ENCODE measurements around the gene MACO1. TPM values are rescaled to one million over a fixed set of nuclear protein-coding genes. Genes with fewer than 3 reads are reported as not detected.

MACO1 gene
- total RNA-seq, 1 experiment from 2014 or later, result 16.3 TPM

DNA sequence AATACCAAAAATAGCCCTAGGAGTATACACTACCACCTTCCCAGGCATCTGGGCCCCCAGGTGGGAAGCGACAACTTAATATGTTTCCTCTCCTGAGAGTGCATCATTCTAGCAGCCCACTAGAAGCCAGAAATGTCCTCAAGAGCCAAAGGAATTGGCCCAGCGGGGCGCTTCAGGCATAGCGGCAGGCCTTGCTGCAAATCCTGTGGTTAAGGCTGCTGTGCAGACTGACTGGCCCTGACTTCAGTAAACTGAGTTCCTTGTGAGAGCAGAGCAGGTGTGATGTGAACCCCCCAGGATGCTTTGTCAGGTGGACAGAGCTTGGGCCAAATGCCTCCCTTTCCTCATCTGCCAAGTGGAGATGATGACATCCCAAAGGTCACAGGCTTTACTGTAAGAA lies 83.0 kb downstream of the MACO1 start:
- WGBS (ENCODE audit: extremely low coverage, insufficient read length, low lambda C conversion rate), result no CpG with 5 or more reads among the region's 4 CpGs

More for the DNA sequence above, 83.0 kb downstream of the MACO1 start:
- Histone ChIP-seq H2BK20ac (ENCODE audit: low read depth, low read length, poor library complexity, severe bottlenecking) (no peak overlapping the region), H3K23me2 (ENCODE audit: insufficient read length, low read depth, low read length, poor library complexity, severe bottlenecking) (no peaks in the 10 kb centered on the region), H3K9me3 (ENCODE audit: control insufficient read depth, low read depth, low read length) (no peaks in the 10 kb centered on the region), H4K20me1 (ENCODE audit: control insufficient read depth, insufficient read depth, insufficient read length) (no peaks in the 10 kb centered on the region), H3K4me1 (ENCODE audit: insufficient read depth, low read length) (no peaks in the 10 kb centered on the region), H3K56ac (ENCODE audit: insufficient read length, low read depth, low read length) (no peak overlapping the region), H3K79me1 (ENCODE audit: insufficient read depth, low read depth, low read length, poor library complexity, severe bottlenecking) (no peaks in the 10 kb centered on the region), H3K9ac (ENCODE audit: extremely low read depth, insufficient read length, low read length) (no peak overlapping the region), H3K27me3 (ENCODE audit: insufficient read depth, low read length) (no peaks in the 10 kb centered on the region; the same call in 1 of the 2 replicates), H4K91ac (ENCODE audit: insufficient read length, low read depth, low read length) (no peak overlapping the region), H2BK15ac (ENCODE audit: low read depth, low read length) (no peak overlapping the region), H2AFZ (ENCODE audit: low read length) (no peak overlapping the region), H3K79me2 (ENCODE audit: insufficient read depth, low read length) (no peaks in the 10 kb centered on the region), H2AK5ac (ENCODE audit: insufficient read length, low read length) (no peak overlapping the region), H2BK12ac (ENCODE audit: insufficient read length, low read depth, low read length) (no peak overlapping the region), H3K14ac (ENCODE audit: insufficient read depth, low read length) (no peak overlapping the region), H2BK120ac (ENCODE audit: low read depth, low read length, poor library complexity, severe bottlenecking) (no peak overlapping the region), H3T11ph (ENCODE audit: low read length) (no peak overlapping the region), H3K4ac (ENCODE audit: low read depth, low read length) (no peak overlapping the region), H2BK5ac (ENCODE audit: insufficient read length, low read length) (no peak overlapping the region), H3K18ac (ENCODE audit: insufficient read length, low read depth, low read length) (no peak overlapping the region), H4K8ac (replicated peaks; ENCODE audit: insufficient read length, low read depth, low read length) (no peak overlapping the region), H4K5ac (ENCODE audit: insufficient read length, low read depth, low read length) (no peak overlapping the region), H3K4me2 (ENCODE audit: insufficient read depth, insufficient read length, low read length) (no peak overlapping the region), H3K23ac (ENCODE audit: insufficient read length, low read depth, low read length) (no peak overlapping the region), H3K27ac (ENCODE audit: insufficient read length, low read depth, low read length) (no peak overlapping the region)
- Mint-ChIP-seq H3K4me1 (peaks cover 8 to 9% of the 10 kb centered on the region in 2 experiments), H3K9me3 (peaks cover 4 to 6% of the 10 kb centered on the region in 2 experiments; a peak in 4 of 5 replicates), H3K4me3 (no peak overlapping the region), H3K27me3 (ENCODE audit: low read depth) (peaks cover 4% of the 10 kb centered on the region), H3K36me3 (ENCODE audit: insufficient read depth in 1 of 3, low read depth in 3 of 3) (no peaks in the 10 kb centered on the region; a peak in 2 of 7 replicates), H3K27ac (no peak overlapping the region)
- TF ChIP-seq, protein P1, sequence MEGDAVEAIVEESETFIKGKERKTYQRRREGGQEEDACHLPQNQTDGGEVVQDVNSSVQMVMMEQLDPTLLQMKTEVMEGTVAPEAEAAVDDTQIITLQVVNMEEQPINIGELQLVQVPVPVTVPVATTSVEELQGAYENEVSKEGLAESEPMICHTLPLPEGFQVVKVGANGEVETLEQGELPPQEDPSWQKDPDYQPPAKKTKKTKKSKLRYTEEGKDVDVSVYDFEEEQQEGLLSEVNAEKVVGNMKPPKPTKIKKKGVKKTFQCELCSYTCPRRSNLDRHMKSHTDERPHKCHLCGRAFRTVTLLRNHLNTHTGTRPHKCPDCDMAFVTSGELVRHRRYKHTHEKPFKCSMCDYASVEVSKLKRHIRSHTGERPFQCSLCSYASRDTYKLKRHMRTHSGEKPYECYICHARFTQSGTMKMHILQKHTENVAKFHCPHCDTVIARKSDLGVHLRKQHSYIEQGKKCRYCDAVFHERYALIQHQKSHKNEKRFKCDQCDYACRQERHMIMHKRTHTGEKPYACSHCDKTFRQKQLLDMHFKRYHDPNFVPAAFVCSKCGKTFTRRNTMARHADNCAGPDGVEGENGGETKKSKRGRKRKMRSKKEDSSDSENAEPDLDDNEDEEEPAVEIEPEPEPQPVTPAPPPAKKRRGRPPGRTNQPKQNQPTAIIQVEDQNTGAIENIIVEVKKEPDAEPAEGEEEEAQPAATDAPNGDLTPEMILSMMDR (conservative IDR thresholded peaks at IDR 0.05), result no peak
- DNase-seq, result no peak
